Measurements from ENCODE around the gene FAM78B.

The FAM78B gene

GRCh38 chr1:166063701-166064100 is 103.1 kb downstream of the FAM78B start:
- DNase-seq = no peak

GRCh38 chr1:166062421-166063070 is 104.3 kb downstream of the FAM78B start:
- no peak for DNase-seq

GRCh38 chr1:166057650-166058049 is 109.2 kb downstream of the FAM78B start:
- DNase-seq = no peak

- DNase-seq = no peak
These were observed 113.4 kb downstream of the FAM78B start for GRCh38 chr1:166053395-166053794.

- no peak for DNase-seq
These were observed 126.4 kb downstream of the FAM78B start for GRCh38 chr1:166040202-166040997.

- no peak for DNase-seq
These were observed 127.2 kb downstream of the FAM78B start for GRCh38 chr1:166039436-166040201.

- DNase-seq = no peak
These were observed 130.7 kb downstream of the FAM78B start for GRCh38 chr1:166036092-166036491.

- peak; percentile 53 for DNase-seq
These were observed 134.0 kb downstream of the FAM78B start for GRCh38 chr1:166032572-166033371.

- no peak for DNase-seq
These were observed 134.7 kb downstream of the FAM78B start for GRCh38 chr1:166031932-166032571.

- DNase-seq = no peak
These were observed 137.4 kb downstream of the FAM78B start for GRCh38 chr1:166029196-166029945.

- DNase-seq = no peak
These were observed 140.2 kb downstream of the FAM78B start for GRCh38 chr1:166026555-166026954.

- no peak for DNase-seq
These were observed 140.7 kb downstream of the FAM78B start for GRCh38 chr1:166026143-166026542.

- DNase-seq = no peak
These were observed 146.6 kb downstream of the FAM78B start for GRCh38 chr1:166020210-166020609.

Measured in left hindlimb (tissue), 1 donor.